Liver (tissue), 9 donors: ENCODE data around the gene CCDC7. TPM values are rescaled to one million over a fixed set of nuclear protein-coding genes. Genes with fewer than 3 reads are reported as not detected.
"Not testable (repeated sequence)": the region's sequence is repeated elsewhere in the genome, so short reads cannot be mapped to it uniquely, and the experiment has no call there.

Experiments used
- DNase-seq: peaks from one replicate; pipeline ENCODE4 v3.0.0-alpha.2; 2017; ENCODE audit warnings: low spot score
- H3K27ac ChIP-seq, 2 donors: one replicate each; pipeline ENCODE4 v1.7.0; 2013; ENCODE audit warnings: inconsistent platforms in 2 of 2, low read length in 2 of 2, control low read depth in 1 of 2, low read depth in 1 of 2, mild to moderate bottlenecking in 1 of 2
- H3K27me3 ChIP-seq, 4 donors: one replicate each; pipeline versions ENCODE4 v1.6.1 to v1.7.0; 2013; ENCODE audit warnings: low read length in 3 of 4, inconsistent platforms in 1 of 4, mild to moderate bottlenecking in 1 of 4, moderate library complexity in 1 of 4; ENCODE audit not compliant: control insufficient read depth in 4 of 4, insufficient read depth in 4 of 4
- H3K36me3 ChIP-seq, 4 donors: one replicate each; pipeline versions ENCODE4 v1.6.1 to v1.7.0; 2013; ENCODE audit warnings: low read length in 3 of 4, mild to moderate bottlenecking in 3 of 4, low read depth in 1 of 4, moderate library complexity in 1 of 4; ENCODE audit not compliant: control insufficient read depth in 4 of 4, insufficient read depth in 3 of 4
- H3K4me1 ChIP-seq, 4 donors: one replicate each; pipeline versions ENCODE4 v1.6.1 to v1.7.0; 2013; ENCODE audit warnings: low read length in 3 of 4, mild to moderate bottlenecking in 3 of 4, moderate library complexity in 1 of 4; ENCODE audit not compliant: control insufficient read depth in 4 of 4, insufficient read depth in 4 of 4
- H3K4me3 ChIP-seq, 3 donors: one replicate each; pipeline versions ENCODE4 v1.6.1 to v1.7.0; 2013; ENCODE audit warnings: low read length in 3 of 3, control low read depth in 1 of 3, low read depth in 1 of 3, mild to moderate bottlenecking in 1 of 3
- H3K9ac ChIP-seq, 2 donors: one replicate each; pipeline ENCODE4 v1.7.0; 2013; ENCODE audit warnings: low read length in 2 of 2, mild to moderate bottlenecking in 2 of 2, moderate library complexity in 2 of 2, control low read depth in 1 of 2, low read depth in 1 of 2
- H3K9me3 ChIP-seq, 4 donors: one replicate each; pipeline versions ENCODE4 v1.6.1 to v1.7.0; 2013; ENCODE audit warnings: low read length in 3 of 4; ENCODE audit not compliant: control insufficient read depth in 4 of 4
- ATF3 ChIP-seq: IDR thresholded peaks from 2 replicates; pipeline ENCODE4 v1.6.1; 2016; ENCODE audit warnings: antibody characterized with exemption
- EGR1 ChIP-seq, 2 donors: IDR thresholded peaks; 2 replicates each; pipeline ENCODE4 v1.6.1; 2016 to 2018; ENCODE audit warnings: antibody characterized with exemption in 2 of 2, low read depth in 2 of 2
- FOXA1 ChIP-seq: IDR thresholded peaks from 2 replicates; pipeline ENCODE4 v1.6.1; 2016; ENCODE audit warnings: antibody characterized with exemption
- FOXA2 ChIP-seq: IDR thresholded peaks from 2 replicates; pipeline ENCODE4 v1.6.1; 2016; ENCODE audit warnings: antibody characterized with exemption
- HNF4A ChIP-seq, 2 donors: conservative IDR thresholded peaks; 2 replicates each; pipeline ENCODE4 v1.6.1; 2016; ENCODE audit warnings: antibody characterized with exemption in 2 of 2, mild to moderate bottlenecking in 2 of 2
- HNF4G ChIP-seq: IDR thresholded peaks from 2 replicates; pipeline ENCODE4 v1.6.1; 2016; ENCODE audit warnings: antibody characterized with exemption
- MAX ChIP-seq: IDR thresholded peaks from 2 replicates; pipeline ENCODE4 v1.6.1; 2016; ENCODE audit warnings: antibody characterized with exemption
- NR2F2 ChIP-seq: IDR thresholded peaks from 2 replicates; pipeline ENCODE4 v1.6.1; 2016; ENCODE audit warnings: antibody characterized with exemption
- RAD21 ChIP-seq, 2 donors: IDR thresholded peaks; 2 replicates each; pipeline ENCODE4 v1.6.1; 2016; ENCODE audit warnings: antibody characterized with exemption in 2 of 2, mild to moderate bottlenecking in 2 of 2
- RXRA ChIP-seq, 2 donors: IDR thresholded peaks; 2 replicates each; pipeline ENCODE4 v1.6.1; 2017 to 2018; ENCODE audit warnings: antibody characterized with exemption in 2 of 2, mild to moderate bottlenecking in 1 of 2
- SP1 ChIP-seq: IDR thresholded peaks from 2 replicates; pipeline ENCODE4 v1.6.1; 2018; ENCODE audit warnings: antibody characterized with exemption, mild to moderate bottlenecking
- TAF1 ChIP-seq: conservative IDR thresholded peaks from 2 replicates; pipeline ENCODE4 v1.6.1; 2016; ENCODE audit warnings: antibody characterized with exemption, mild to moderate bottlenecking
- YY1 ChIP-seq: IDR thresholded peaks from 2 replicates; pipeline ENCODE4 v1.6.1; 2016; ENCODE audit warnings: antibody characterized with exemption, mild to moderate bottlenecking
- WGBS: extraction: QIAGEN DNeasy Blood & Tissue Kit; methylation state at CpG from one replicate; pipeline ENCODE4 v1.1.7; 2013; 5-methylcytosine and 5-hydroxymethylcytosine counted together
- polyA plus RNA-seq, 2 donors: library from polyadenylated mRNA; stranded (reverse) in 1 of 2; unstranded in 1 of 2; fragments of 200-250 nt in 1 of 2; fragments of >200 nt in 1 of 2; fragmentation: Nextera tagmentation in 1 of 2; extraction: Ambion mirVana in 1 of 2; gene quantifications; one replicate each; pipeline versions ENCODE4 v1.2.1 to v1.2.3, GENCODE V29; 2013 to 2015
- total RNA-seq, 2 donors: library from RNA; depleted of rRNA; stranded (reverse); fragments of >200 nt; gene quantifications; one replicate each; pipeline ENCODE4 v1.2.3, GENCODE V29; 2014
- TF ChIP-seq, protein P1 (sequence below): fragments of 150-350 bp; IDR thresholded peaks from 2 replicates; pipeline ENCODE4 v1.5.1; 2017; ENCODE audit warnings: improper control_type of control experiment, low read depth, low read length; ENCODE audit not compliant: missing input control
- TF ChIP-seq, protein P2 (sequence below): IDR thresholded peaks from 2 replicates; pipeline ENCODE4 v1.6.1; 2016; ENCODE audit warnings: antibody characterized with exemption
- TF ChIP-seq, protein P3 (sequence below): IDR thresholded peaks from 2 replicates; pipeline ENCODE4 v1.6.1; 2016; ENCODE audit warnings: antibody characterized with exemption, mild to moderate bottlenecking
- donor health status: healthy.
- donor health status: healthy.
- donor health status: healthy.
- donor health status: healthy.
- donor health status: healthy.

Gene CCDC7
- total and polyA plus RNA-seq, 4 donors, result 0.47 to 5.9 (median 3.2) TPM

- Histone ChIP-seq H3K9ac (no peak overlapping the region), H3K36me3 (peaks cover 0 to 2% (median 0%) of the 10 kb centered on the region in 4 donors), H3K27me3 (no peaks in the 10 kb centered on the region), H3K4me1 (no peaks in the 10 kb centered on the region), H3K4me3 (no peak overlapping the region), H3K27ac (no peak overlapping the region), H3K9me3 (no peaks in the 10 kb centered on the region)
- no peak for DNase-seq
- TF ChIP-seq HNF4G, result no peak
- TF ChIP-seq, protein P1, sequence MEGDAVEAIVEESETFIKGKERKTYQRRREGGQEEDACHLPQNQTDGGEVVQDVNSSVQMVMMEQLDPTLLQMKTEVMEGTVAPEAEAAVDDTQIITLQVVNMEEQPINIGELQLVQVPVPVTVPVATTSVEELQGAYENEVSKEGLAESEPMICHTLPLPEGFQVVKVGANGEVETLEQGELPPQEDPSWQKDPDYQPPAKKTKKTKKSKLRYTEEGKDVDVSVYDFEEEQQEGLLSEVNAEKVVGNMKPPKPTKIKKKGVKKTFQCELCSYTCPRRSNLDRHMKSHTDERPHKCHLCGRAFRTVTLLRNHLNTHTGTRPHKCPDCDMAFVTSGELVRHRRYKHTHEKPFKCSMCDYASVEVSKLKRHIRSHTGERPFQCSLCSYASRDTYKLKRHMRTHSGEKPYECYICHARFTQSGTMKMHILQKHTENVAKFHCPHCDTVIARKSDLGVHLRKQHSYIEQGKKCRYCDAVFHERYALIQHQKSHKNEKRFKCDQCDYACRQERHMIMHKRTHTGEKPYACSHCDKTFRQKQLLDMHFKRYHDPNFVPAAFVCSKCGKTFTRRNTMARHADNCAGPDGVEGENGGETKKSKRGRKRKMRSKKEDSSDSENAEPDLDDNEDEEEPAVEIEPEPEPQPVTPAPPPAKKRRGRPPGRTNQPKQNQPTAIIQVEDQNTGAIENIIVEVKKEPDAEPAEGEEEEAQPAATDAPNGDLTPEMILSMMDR, result no peak
- TF ChIP-seq, protein P2, sequence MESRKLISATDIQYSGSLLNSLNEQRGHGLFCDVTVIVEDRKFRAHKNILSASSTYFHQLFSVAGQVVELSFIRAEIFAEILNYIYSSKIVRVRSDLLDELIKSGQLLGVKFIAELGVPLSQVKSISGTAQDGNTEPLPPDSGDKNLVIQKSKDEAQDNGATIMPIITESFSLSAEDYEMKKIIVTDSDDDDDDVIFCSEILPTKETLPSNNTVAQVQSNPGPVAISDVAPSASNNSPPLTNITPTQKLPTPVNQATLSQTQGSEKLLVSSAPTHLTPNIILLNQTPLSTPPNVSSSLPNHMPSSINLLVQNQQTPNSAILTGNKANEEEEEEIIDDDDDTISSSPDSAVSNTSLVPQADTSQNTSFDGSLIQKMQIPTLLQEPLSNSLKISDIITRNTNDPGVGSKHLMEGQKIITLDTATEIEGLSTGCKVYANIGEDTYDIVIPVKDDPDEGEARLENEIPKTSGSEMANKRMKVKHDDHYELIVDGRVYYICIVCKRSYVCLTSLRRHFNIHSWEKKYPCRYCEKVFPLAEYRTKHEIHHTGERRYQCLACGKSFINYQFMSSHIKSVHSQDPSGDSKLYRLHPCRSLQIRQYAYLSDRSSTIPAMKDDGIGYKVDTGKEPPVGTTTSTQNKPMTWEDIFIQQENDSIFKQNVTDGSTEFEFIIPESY, result no peak
- no peak for TF ChIP-seq EGR1 (IDR thresholded peaks at IDR 0.05; ENCODE audit: low read depth in 2 of 2)
- no peak for TF ChIP-seq NR2F2
- no peak for TF ChIP-seq HNF4A (conservative IDR thresholded peaks at IDR 0.05)
- no peak for TF ChIP-seq ATF3
- 99% methylated on average over 3 of the region's 3 CpGs for WGBS
These were observed 300.9 kb downstream of the CCDC7 start for GRCh38 chr10:32746869-32747268.

DNA sequence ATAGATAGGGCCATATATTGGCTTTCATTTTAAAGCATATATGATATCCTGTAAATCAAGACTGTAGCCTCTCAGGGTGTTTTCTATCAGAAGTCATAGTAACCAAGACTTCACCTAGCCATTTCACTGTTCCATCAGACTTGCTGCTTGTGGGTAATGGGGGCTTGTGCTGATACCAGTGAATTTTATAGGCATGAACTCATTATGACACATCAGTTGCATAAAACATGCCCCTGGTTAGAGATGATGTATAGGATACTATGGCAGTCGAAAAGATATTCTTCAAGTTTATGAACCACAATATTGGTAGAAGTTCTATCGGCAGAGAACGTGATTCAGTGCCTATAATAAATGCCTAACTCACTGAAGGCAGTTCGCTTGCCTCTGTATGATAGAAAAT, 305.6 kb downstream of the CCDC7 start:
- no peaks in the 10 kb centered on the region for H3K27me3 ChIP-seq
- no peaks in the 10 kb centered on the region for H3K4me1 ChIP-seq
- H3K36me3 ChIP-seq, result peaks cover 0 to 2% (median 0%) of the 10 kb centered on the region in 4 donors
- no peak overlapping the region for H3K4me3 ChIP-seq
- no peak for DNase-seq
- H3K9me3 ChIP-seq, result peaks cover 0 to 2% (median 0%) of the 10 kb centered on the region in 4 donors
- 64% methylated on average over 4 of the region's 4 CpGs for WGBS
- no peak overlapping the region for H3K9ac ChIP-seq
- TF ChIP-seq YY1 (no peak), NR2F2 (no peak), FOXA2 (no peak), TAF1 (no peak), SP1 (no peak), FOXA1 (no peak), RAD21 (IDR thresholded peaks at IDR 0.05) (no peak), EGR1 (IDR thresholded peaks at IDR 0.05; ENCODE audit: low read depth in 2 of 2) (no peak), RXRA (IDR thresholded peaks at IDR 0.05) (no peak), HNF4A (conservative IDR thresholded peaks at IDR 0.05) (no peak), MAX (no peak)
- TF ChIP-seq, protein P3, sequence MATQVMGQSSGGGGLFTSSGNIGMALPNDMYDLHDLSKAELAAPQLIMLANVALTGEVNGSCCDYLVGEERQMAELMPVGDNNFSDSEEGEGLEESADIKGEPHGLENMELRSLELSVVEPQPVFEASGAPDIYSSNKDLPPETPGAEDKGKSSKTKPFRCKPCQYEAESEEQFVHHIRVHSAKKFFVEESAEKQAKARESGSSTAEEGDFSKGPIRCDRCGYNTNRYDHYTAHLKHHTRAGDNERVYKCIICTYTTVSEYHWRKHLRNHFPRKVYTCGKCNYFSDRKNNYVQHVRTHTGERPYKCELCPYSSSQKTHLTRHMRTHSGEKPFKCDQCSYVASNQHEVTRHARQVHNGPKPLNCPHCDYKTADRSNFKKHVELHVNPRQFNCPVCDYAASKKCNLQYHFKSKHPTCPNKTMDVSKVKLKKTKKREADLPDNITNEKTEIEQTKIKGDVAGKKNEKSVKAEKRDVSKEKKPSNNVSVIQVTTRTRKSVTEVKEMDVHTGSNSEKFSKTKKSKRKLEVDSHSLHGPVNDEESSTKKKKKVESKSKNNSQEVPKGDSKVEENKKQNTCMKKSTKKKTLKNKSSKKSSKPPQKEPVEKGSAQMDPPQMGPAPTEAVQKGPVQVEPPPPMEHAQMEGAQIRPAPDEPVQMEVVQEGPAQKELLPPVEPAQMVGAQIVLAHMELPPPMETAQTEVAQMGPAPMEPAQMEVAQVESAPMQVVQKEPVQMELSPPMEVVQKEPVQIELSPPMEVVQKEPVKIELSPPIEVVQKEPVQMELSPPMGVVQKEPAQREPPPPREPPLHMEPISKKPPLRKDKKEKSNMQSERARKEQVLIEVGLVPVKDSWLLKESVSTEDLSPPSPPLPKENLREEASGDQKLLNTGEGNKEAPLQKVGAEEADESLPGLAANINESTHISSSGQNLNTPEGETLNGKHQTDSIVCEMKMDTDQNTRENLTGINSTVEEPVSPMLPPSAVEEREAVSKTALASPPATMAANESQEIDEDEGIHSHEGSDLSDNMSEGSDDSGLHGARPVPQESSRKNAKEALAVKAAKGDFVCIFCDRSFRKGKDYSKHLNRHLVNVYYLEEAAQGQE, result no peak
- TF ChIP-seq, protein P2, result no peak
- TF ChIP-seq, protein P1, result no peak
- H3K27ac ChIP-seq, result no peak overlapping the region

DNA sequence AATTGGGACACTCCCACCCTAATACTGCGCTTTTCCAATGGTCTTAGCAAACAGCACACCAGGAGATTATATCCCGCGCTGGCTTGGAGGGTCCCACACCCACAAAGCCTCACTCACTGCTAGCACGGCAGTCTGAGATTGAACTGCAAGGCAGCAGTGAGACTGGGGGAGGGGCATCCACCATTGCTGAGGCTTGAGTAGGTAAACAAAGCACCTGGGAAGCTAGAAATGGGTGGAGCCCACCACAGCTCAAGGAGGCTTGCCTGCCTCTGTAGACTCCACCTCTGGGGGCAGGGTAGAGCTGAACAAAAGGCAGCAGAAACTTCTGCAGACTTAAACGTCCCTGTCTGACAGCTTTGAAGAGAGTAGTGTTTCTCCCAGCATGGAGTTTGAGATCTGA, 309.0 kb downstream of the CCDC7 start:
- not testable (repeated sequence) for H3K27ac ChIP-seq, H3K4me3 ChIP-seq, H3K9me3 ChIP-seq, H3K36me3 ChIP-seq, H3K4me1 ChIP-seq, H3K9ac ChIP-seq, H3K27me3 ChIP-seq, DNase-seq
- WGBS, result 81% methylated on average over 5 of the region's 5 CpGs
